Stimulated activated CD4-positive, alpha-beta T cell treated with anti-CD3 and anti-CD28 coated beads, Interleukin-4, amount 100 ng/mL, for 4 hours (primary cell): ENCODE data around the gene ASIC1.

Source experiments
- DNase-seq, 2 experiments: peaks; one replicate each; pipeline ENCODE4 v3.0.0-alpha.2; 2020

Gene ASIC1

DNA sequence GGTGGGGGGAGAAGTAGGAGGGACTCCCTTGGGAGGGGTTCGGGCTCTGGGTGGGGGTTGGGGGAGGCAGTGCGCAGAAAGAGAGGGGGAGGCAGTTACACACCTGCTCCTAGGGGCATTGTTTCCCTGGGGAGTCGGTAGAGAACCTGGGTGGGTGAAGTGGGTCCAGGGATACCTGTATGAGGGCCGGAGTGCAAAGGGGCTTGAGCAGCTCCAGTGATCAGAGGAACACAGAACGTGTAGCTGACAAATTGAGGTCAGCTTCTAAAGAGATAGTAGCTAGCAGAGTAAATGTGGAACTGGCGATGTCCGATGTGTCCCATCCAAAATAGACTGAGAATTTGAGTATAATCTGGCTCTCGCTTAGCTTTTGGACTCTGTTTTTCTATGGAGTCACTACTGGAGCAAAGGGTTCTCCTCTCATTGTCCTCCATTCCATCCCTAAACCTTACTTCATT is 28.2 kb downstream of the ASIC1 start:
- no peak for DNase-seq

DNA sequence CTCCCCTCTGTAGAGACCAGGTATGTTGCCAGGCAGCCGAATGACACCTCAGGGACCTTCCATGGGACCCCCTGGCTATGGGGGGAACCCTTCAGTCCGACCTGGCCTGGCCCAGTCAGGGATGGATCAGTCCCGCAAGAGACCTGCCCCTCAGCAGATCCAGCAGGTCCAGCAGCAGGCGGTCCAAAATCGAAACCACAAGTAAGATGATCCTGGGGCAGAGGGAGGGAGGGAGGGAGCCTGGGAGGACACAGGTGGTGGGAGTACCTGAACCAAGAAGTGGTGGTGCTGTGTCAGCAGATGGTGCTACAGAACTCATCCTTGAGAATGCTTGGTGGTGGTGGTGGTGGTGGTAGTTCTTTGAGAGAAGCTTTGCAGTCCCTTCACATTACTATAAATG is 28.8 kb downstream of the ASIC1 start:
- DNase-seq: no peak

DNA sequence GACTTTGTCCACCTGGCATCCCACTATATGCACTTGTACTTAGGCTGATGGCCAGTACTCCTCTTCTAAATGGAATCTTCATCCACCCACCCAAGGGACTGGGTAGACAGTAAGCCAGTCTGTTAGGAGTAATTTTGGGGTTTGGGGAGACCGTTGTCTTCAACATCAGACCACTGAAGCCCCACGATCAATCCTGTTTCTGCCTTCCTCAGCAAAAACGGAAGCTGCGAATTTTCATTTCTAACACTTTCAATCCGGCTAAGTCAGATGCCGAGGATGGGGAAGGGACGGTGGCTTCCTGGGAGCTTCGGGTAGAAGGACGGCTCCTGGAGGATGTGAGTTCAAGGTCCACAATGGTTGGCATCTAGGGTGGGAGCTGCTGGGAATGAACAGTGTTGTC is 29.8 kb downstream of the ASIC1 start:
- DNase-seq: no peak

DNA sequence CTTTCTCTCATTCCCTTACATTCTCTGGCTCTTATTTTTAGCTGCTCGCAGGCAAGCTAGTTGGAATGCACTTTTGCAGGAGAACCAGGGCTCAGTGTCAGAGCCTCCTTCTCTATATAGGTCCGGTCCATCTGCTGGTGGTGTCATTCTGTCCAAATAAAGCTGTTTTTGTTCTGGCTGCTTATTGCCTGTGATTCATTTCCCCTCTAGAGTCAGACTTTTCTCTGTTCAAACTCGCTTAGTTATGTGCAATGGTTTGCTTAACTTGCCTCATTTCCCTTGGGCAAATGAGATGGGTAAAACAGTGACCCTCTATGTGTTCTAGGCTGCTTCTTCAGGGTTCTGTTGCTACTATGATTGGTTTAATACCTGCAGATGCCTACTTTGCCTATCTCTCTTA is 30.6 kb downstream of the ASIC1 start:
- no peak for DNase-seq

DNA sequence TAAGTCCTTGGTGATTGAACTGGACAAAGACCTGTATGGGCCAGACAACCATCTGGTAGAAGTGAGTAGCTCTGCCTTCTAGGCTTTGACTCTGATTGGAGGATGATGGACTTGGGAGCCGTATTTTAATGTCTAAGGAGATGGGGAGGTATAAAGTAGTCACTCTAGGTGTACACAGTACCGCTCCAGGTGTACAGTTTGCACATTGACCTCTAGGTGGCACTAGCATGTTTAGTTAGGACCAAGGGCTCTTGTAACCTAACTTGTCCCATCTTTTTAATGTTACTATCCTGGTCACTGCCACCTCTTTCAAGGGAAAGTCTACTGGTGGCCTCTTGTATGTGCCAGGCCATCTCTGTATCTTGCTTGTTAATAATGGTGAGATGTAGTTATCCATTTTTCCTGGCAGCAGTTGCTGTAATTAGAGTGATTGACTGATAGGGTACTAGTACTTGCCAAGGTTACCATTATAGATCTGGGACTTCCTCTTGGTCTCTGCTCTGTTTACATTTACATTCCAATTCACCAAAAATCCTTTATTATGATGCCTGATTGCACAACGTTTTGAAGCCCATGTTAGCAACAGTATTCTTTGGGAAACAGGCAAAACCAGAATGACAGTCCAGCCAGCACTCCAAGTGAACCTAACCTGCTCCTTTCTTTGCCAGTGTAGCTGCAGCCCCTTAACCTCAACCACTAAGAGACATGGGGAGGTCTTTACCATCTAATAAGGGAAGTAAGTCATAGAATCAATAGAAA is 31.4 kb downstream of the ASIC1 start:
- DNase-seq: peak in 1 of 2 experiments; percentile 46

DNA sequence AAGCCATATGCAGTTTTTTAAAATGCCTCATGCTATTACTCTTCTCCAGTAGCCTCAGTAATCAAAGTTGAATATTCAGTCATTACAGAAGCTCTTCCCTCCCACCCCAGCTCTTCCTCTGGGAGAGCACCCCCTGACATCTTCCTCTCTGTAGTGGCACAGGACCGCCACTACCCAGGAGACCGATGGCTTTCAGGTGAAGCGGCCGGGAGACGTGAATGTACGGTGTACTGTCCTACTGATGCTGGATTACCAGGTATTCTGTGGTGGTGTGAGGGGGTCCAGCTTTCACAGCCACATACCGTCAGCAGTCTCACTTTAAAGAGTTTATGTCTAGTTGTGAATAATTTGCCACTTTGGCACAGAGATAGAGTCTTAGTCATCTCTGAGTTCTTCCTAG is 32.3 kb downstream of the ASIC1 start:
- no peak for DNase-seq

DNA sequence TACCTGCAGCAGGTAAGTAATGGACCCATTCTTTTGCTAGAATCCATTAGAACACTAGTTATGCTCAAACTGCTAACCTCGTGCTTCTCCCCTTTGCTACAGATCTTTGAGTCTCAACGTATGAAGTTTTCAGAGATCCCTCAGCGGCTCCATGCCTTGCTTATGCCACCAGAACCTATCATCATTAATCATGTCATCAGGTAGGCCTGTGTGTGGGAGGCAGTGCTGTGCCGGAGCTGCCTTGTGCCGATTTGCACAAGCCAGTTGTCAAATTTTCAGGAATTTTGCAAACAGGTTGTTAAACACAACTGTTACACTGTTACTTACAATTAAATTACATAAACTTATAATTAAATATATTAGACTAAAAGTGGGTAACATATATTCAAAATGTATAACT is 33.0 kb downstream of the ASIC1 start:
- DNase-seq: no peak

DNA sequence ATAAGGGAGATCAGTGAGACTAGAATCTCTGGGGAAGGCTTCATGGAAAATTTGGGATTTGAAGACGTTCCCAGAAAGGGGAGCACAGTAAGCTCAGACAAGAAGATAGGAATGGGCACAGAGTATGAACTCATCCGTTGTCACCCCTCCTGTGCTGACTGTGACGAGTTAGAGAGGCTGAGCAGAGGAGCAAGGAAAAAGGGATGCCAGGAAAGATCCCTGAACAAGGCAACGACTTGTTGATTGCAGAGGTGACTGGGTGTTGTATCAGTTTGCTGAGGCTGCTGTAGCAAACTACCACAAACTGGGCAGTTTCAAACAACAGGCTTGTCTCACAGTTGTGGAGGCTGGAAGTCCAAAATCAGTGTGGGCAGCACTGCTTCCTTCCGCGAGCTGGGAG is 40.6 kb downstream of the ASIC1 start:
- DNase-seq: no peak

DNA sequence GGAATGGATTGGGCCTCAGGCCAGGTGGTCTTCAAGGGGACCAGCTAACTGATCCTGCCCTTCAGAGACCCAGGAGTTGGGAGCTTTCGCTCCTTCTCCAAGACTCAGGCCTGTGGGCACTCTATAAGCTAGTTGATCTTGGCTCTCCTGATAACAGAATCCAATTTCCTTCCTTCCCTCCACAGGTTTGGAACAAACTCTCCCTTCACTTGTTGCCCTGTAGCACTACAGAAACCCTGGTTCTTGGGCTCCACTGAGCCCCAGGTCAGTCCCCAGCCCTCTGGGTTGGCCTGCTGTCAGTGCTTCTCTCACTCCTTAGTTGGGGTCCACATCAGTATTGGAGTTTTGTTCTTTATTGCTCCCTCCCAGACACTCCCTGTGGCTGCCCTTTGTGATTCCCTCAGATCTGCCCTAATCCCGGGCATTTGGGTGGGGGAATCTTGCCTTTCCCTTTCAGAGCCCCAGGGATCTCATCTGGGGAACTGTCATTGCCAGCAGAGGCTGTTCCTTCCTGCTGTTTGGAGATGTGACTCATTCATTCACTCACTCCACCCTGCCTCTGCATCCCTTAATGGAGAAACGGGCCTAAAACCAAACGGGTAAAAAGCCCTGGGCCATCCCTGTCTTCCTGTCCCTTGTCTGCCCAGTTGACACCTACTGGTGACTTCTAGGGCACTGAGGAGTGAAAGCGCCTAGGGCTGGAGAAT is 42.1 kb downstream of the ASIC1 start:
- no peak for DNase-seq

DNA sequence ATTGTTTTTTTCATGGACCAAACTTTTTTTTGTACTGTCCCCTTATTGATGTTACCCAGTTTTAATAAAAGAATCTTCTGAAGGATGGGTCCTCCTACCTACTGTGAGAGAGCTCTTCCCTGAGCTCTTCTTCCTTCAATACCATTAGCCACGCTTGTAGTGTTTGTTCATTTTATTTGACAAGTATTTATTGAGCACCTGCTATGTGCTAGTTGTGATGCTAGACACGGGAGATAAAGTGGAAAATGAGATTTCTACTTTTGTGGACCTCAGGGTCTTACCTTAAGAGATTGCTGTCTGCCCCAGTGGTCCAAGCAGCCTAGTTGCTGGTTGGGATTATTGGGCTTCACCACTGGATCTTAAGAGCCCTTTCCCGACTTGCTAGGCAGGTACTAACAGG is 43.2 kb downstream of the ASIC1 start:
- DNase-seq: no peak

DNA sequence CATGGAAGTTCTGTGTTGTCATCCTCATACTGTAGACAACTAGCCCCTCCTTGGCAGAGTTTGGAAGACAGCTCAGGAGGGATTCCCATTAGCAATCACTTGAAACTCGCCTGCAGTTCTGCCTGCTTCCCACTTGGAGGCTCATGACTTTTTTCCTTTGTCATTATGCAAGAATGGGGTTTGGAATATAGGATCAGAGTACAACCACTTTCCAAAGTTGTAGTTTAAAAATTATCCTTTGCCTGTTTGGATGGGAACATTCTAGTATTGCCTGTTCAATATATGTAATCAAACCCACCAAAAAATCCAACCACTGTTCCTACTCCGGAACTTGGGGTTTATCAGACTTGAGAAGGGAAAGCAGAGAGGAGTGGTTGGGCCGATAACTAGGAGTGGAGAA is 44.3 kb downstream of the ASIC1 start:
- DNase-seq: no peak

DNA sequence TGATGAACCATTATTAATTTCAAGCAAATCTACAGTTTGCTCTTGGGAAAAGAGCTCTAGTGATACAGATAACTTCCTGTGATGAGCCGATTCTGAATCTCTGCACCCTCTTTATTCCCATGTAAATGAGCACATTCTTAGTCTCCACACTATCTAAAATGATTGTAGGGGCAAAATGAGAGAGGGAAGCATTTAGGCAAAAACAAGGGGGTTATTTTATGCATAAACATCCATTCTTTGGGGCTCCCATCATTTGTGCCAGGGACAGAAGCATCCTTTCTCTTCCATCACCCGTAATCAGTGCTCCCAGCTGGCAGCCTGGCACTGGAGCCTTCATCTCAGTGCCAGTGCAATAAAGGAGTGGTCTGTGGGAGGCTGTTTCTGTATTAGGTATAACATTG is 44.7 kb downstream of the ASIC1 start:
- DNase-seq: no peak

DNA sequence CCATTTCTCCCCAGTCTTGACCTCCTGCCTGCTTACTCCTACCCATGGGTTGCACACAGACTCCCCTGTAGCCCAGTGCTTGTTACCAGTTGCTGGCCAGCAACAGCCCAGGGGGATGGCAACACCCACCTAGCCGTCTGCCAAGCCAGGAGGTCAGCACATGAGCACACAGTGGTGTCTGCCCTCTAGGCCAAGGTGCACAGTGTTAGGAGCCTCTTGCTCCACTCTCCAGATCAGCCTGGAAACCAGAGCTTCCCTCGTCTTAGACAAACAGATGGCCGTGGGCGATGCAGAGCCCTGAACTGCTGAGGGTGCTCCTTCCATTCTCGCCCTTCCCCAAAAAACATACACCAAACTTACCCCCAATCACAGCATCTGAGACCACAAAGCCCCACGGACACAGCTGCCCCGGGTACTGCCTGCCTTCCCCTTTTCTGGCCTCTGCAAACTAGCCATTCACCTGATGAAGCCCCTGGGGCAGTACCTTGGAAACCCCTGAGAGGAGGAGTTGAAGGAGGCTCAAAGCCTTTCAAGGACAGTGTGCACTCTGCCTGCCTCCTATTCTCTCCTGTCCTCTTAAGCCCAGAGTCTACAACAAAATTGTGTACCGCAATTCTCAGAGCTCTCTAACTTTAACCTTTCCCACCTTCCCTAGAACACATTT is 45.4 kb downstream of the ASIC1 start:
- no peak for DNase-seq

DNA sequence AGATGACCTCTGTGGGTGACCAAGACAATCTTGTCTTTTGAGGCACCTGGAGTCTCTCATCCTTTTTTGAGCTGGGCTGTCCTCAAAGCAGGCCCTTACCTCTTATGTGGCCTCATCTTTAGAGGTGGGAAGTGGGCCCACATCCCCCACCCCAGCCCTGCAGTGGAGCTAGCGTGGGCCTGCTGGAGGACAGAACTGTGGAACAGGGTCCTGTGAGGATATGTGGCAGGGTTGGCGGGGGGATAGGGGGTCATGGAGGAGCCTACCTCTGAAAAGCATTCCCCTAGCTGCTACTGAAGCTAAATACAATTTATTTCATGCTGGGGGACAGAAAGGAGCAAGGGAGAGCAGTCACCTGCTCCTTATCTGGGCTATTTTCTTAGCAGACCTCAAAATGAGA is 46.0 kb downstream of the ASIC1 start:
- no peak for DNase-seq

DNA sequence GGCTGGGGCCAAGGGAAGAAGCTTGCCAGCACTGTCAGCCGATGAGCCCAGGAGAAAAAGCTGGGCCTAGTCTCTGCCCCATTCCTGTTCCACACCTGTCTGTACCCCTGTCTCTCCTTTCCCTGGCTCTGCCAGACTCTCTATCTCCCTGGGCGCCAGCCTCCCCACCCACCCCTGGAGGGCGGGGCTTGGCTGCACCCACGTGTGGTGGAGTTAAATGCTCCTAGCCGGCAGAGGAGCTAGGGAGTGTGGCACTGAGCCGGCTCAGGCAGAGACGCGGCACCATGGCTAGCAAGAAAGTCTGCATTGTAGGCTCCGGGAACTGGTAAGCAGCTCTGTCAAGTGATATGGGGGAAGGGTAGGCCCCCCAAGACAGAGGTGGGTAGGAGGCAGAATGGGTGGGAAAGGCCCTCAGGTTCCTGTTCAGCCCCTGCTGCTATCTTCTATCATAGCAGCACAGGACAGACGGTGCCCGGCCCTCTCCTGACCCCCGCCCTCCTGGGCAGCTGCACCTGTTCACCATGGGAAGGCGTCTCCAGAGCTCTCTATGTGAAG is 46.4 kb downstream of the ASIC1 start, which contains the start of gene GPD1:
GPD1 (plus strand) TSS at position 242 of the 555 bp plus-strand sequence; CDS start at position 285, 43 bp downstream.
- peak; percentile 29 to 37 for DNase-seq

DNA sequence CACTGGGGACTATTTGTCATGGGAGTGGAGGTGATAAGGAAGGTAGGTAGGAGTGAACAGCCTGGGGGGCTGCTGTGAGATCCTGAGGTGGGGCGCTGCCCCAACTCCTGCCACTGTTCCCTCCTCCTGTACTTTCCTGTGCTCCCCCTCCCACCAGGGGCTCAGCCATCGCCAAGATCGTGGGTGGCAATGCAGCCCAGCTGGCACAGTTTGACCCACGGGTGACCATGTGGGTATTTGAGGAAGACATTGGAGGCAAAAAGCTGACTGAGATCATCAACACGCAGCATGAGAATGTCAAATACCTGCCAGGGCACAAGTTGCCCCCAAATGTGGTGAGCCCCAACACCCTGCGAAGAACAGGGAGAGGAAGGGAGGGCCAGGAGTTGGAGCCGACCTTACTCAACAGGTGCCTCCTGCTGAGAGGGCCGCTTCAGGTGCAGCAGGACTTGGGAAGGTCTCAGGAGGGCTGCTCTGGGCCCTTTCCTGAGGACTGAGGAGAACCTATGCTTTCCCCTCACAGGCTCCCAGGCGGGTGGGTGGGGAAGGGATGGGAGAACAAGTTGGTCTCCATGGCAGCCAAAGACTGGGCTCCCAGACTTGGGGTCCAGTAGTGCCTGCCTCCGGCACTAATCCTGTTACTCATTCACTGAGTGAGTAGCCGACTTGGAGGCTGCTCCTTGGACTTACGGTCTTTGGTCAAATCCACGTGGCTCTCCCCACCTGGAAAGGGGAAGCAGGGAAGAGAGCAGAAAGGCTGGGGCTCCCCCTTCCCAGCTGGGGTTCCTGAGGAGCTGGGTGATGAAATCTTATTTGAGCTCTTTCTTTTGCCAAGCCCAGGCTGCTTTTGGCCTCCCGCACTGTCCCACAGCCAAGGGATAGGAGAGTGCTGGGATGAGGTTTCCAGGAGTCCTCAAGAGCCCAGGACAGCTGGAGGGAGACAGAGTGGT is 47.3 kb downstream of the ASIC1 start:
- DNase-seq: no peak

DNA sequence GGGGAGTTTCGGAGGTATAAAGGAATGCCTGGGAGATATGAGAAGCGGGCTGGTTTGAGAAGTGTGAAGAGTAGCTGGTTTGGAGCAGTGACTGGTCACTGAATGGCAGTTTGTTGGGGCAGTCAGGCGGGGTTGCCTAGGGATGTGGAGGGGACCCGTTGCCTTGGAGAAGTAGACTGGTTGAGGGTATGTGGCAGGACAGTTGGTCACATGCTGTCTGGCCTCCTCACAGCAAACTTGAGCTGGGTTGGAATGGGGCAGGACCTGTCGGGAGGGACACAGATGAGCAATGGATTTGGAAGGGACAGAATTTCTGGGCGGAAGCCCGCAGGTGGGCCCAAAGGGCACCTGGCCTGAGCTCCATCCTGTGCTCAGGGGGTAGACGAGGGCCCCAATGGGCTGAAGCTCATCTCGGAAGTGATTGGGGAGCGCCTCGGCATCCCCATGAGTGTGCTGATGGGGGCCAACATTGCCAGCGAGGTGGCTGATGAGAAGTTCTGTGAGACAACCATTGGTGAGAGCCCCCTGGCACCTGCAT is 48.6 kb downstream of the ASIC1 start:
- DNase-seq: no peak

DNA sequence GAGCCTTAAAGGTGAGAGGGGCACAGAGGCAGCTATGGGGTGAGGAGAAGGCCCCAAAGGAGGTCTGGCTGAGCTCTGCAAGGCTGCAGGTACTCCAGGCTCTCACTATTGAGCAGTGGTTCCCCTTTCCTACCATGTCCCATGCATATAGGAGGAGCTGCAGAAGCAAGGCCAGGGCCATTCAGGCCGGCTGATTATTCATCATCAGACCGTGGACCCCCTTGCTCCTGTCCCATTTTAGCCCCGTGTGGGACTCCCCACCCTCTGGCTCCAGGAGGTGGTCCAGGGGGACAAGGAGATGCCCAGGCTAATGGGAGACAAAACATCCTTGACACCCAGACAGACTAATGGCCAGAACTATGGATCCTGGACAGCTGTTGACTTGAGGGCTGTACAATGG is 49.5 kb downstream of the ASIC1 start:
- no peak for DNase-seq

DNA sequence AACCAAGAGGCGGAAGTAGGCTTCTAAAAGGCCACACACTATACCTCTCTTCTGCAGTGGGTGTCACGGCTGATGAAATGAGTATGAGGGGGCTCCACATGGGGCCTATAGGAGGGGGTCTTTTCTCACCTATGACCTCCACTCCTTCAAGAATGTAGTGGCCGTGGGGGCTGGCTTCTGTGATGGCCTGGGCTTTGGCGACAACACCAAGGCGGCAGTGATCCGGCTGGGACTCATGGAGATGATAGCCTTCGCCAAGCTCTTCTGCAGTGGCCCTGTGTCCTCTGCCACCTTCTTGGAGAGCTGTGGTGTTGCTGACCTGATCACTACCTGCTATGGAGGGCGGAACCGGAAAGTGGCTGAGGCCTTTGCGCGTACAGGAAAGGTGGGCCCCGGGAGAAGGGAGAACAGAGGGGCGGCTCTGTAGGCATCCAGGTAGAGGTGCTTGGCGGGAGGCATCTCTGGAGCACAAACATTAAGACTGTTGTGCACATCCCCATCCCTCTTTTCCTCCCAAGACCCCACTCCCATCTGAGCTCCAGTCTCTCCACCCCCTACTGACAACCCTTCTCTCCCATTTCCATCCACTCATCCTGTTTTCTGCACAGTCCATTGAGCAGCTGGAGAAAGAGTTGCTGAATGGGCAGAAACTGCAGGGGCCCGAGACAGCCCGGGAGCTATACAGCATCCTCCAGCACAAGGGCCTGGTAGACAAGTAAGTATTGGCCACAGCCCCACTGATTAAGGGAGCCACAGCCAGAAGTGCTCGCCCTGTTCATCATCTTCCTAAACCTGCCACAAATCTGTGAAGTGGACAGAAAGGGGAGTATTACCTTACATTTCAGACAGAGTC is 50.2 kb downstream of the ASIC1 start:
- no peak for DNase-seq

DNA sequence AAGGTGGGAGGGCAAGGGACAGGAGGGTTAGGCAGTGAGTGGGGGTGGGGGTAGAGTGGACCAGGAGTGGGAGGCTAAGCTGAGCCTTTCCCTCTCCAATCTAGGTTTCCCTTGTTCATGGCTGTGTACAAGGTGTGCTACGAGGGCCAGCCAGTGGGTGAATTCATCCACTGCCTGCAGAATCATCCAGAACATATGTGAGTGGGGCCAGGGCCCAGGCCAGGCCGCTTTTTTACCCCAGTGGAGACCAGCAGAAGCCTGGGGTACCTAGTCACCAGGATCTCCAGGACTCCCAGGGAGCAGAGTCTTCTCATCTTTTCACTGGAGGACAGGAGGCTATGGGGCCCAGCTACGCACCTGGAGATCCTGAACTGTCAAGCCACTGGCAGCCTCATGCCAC is 51.9 kb downstream of the ASIC1 start:
- DNase-seq: no peak

DNA sequence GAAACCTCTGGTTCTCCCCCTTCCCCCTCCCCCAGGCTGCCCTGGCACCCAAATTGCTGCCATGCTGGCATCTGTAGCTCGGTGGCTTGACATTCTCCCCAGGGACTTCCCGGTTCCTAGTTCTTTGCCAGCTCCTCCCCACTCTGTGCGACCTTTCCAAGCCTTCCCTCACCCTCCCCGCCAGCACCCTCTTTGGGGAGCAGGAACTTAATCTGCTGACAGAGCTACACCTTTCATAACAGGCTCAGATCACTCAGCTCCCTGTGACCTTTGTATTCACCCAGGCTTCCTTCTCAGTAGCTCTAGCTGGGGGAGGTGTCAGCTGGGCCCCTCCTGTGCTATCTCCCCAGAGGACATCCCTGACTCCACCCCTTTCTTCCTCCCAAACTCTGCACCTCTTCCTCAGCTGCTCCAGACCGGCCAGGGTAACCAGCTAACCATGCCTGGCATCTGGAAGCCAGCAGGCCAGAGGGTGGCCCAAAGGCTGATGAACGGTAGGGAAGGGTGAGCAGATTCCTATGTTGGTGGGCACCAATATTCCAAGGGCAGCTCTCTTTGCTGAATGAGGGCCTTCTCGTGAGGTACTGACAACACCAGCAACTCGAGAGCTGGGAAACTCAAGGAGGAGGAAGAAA is 52.8 kb downstream of the ASIC1 start:
- DNase-seq: no peak
